BE2C (cell line): ENCODE data around the gene TNS3.

ENCODE experiments used
- DNase-seq: peaks from one replicate; pipeline ENCODE4 v3.0.0-alpha.2; 2020
- H3K27me3 ChIP-seq: fragments of 250-450 bp; sonication (Bioruptor Pico); 2 replicates; pipeline ENCODE4 v1.5.1; 2020; ENCODE audit warnings: mild to moderate bottlenecking
- H3K36me3 ChIP-seq: fragments of 250-450 bp; sonication (Bioruptor Pico); 2 replicates; pipeline ENCODE4 v1.5.1; 2020; ENCODE audit warnings: mild to moderate bottlenecking
- H3K4me1 ChIP-seq: fragments of 250-450 bp; sonication (Bioruptor Pico); 2 replicates; pipeline ENCODE4 v1.5.1; 2020
- H3K4me3 ChIP-seq: 2 replicates; pipeline ENCODE4 v1.5.1; 2011; ENCODE audit warnings: low read depth, low read length
- H3K9me3 ChIP-seq: fragments of 250-450 bp; sonication (Bioruptor Pico); 2 replicates; pipeline ENCODE4 v1.5.1; 2020
- TF ChIP-seq, protein P1 (sequence below): IDR thresholded peaks from 2 replicates; pipeline ENCODE4 v1.5.1; 2012; ENCODE audit warnings: mild to moderate bottlenecking, low read depth, low read length

Gene TNS3

DNA sequence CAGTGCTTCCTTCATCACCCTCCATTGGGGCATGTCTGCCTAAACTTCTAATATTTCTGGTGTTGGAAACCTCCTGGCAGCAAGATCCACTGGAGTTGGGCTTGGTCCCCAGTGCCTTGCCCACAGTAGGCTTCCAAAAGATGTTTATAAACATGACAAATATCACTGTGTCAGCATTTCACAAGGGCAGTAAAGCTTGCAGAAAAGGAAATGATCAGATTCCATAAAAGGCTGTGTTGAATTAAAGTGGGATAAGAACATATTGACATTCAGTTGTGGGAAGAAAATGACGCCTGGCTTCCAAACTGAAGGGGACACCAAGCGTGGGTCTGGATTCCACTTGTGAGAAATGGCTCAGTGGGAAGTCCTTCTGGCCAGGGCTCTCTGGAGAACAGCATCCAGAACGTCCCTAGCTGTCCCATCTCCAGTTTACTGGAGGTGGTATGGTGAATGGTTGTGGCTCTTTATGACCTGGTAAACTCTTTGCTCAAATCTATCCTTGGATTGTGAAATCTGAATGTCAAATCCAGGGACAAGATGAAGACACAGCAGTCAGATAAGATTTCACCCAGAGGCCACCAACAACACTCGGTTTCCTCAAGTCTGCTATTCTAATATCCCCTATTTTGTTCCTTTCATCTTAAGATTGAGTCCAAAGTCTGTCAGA, 287.2 kb downstream of the TNS3 start:
- DNase-seq = no peak
- Histone ChIP-seq H3K36me3 (no peaks in the 10 kb centered on the region), H3K9me3 (no peaks in the 10 kb centered on the region), H3K4me3 (no peak overlapping the region), H3K27me3 (no peaks in the 10 kb centered on the region), H3K4me1 (no peaks in the 10 kb centered on the region)
- TF ChIP-seq, protein P1, sequence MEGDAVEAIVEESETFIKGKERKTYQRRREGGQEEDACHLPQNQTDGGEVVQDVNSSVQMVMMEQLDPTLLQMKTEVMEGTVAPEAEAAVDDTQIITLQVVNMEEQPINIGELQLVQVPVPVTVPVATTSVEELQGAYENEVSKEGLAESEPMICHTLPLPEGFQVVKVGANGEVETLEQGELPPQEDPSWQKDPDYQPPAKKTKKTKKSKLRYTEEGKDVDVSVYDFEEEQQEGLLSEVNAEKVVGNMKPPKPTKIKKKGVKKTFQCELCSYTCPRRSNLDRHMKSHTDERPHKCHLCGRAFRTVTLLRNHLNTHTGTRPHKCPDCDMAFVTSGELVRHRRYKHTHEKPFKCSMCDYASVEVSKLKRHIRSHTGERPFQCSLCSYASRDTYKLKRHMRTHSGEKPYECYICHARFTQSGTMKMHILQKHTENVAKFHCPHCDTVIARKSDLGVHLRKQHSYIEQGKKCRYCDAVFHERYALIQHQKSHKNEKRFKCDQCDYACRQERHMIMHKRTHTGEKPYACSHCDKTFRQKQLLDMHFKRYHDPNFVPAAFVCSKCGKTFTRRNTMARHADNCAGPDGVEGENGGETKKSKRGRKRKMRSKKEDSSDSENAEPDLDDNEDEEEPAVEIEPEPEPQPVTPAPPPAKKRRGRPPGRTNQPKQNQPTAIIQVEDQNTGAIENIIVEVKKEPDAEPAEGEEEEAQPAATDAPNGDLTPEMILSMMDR = no peak

DNA sequence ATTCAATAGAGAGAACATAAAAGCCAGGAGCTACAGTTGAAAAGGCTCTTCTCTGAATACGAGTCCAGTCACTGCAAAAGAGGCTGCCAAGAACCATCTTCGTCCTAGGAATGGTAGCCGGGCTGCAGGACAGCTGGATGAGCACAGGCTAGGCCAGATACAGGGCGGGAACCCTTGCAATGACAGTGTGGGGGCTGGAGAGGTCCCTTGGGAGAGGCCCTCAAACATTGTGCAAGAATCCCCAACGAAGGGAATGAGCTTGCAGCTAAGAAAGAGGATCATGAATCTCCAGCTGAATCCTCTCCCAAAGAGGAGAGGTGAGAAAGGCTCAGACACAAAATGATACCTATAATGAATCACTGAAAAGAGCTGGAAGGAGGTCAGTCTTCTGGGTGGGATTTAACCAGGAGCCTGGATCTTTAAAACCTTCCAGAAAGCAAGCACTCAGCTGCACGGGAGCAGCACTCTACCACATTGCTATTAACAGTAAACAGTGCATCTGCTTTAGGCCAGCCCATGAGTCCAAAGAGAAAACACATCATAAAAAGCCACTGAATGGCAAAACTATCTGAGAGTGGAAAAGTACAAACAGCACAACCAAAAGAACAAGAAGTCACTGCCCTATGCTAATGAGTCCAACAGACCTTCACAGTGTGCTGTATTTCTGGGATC, 287.9 kb downstream of the TNS3 start:
- no peak for DNase-seq
- no peak overlapping the region for H3K4me3 ChIP-seq
- no peaks in the 10 kb centered on the region for H3K27me3 ChIP-seq
- no peaks in the 10 kb centered on the region for H3K9me3 ChIP-seq
- H3K36me3 ChIP-seq = no peaks in the 10 kb centered on the region
- TF ChIP-seq, protein P1 = no peak
- H3K4me1 ChIP-seq = no peaks in the 10 kb centered on the region

DNA sequence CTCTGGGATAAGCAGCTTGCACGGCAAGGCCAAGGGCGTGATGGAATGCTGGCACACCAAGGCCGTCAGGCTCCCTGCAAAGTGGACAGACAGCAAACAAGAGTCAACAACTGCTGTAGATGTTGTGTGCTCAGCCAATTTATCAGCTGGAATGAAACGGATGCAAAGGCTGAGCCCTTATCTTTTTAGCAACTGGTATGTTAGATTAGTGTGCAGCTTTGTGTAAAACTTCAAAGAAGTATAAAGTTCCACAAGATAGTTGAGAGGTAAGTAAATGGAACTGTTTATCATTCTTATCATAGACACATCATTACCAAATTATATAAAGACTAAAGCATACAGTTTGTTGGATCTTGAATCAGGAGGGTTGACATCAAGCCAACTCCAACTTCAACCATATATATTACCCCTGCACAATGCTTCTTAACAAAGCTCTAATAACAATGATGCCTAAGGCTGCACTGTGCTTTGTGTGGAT, 289.0 kb downstream of the TNS3 start:
- H3K9me3 ChIP-seq = no peaks in the 10 kb centered on the region
- no peaks in the 10 kb centered on the region for H3K36me3 ChIP-seq
- no peaks in the 10 kb centered on the region for H3K27me3 ChIP-seq
- H3K4me1 ChIP-seq = no peaks in the 10 kb centered on the region
- H3K4me3 ChIP-seq = no peak overlapping the region
- TF ChIP-seq, protein P1 = no peak
- no peak for DNase-seq

DNA sequence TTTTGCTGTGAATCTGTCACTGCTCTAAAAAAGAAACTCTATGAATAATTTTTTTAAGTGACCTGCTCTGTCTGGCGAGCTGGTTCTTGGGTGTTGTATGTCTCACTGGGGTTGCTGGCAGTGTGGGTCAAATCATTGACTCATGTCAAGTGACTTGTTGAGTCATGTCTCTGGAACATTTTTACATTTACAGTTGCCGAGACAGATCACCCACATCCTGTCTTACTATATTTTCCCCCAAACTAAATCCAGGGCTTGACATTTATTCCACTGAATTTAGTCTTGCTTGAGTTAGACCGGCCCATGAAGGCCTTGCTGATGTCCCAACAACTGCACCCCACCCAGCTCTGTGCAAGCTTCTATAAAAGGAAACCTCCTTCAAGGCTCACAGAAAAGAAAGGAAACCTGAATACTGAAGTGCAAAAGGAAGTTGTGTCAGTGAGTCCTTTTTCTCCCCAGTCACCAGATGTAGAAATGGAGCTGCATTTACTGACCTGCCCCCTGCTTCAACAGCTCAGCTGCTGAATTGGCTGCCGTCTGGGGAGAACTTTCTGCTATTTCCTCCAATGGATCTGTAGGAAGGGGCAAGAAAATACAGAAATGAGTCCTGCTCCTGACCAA, 290.3 kb downstream of the TNS3 start:
- DNase-seq = no peak
- Histone ChIP-seq H3K27me3 (no peaks in the 10 kb centered on the region), H3K36me3 (no peaks in the 10 kb centered on the region), H3K4me3 (no peak overlapping the region), H3K4me1 (no peaks in the 10 kb centered on the region), H3K9me3 (no peaks in the 10 kb centered on the region)
- TF ChIP-seq, protein P1 = no peak

DNA sequence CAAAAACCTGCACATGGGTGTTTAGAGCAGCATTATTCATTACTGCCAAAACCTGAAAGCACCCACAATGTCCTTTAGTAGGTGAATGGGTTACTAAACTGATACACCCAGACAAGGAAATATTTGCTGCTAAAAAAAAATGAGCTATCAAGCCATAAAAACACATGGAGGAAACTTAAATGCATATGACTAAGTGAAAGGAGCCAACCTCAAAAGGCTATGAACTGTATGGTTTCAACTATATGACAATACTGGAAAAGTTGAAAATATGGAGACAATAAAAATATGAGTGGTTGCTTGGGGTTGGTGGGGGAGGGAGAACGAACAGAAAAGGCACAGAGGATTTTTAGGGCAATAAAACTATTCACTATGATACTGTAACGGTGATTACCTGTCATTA, 291.0 kb downstream of the TNS3 start:
- no peak for DNase-seq
- H3K27me3 ChIP-seq = no peaks in the 10 kb centered on the region
- no peaks in the 10 kb centered on the region for H3K9me3 ChIP-seq
- no peaks in the 10 kb centered on the region for H3K36me3 ChIP-seq
- TF ChIP-seq, protein P1 = no peak
- H3K4me3 ChIP-seq = no peak overlapping the region
- peaks cover 4% of the 10 kb centered on the region for H3K4me1 ChIP-seq

DNA sequence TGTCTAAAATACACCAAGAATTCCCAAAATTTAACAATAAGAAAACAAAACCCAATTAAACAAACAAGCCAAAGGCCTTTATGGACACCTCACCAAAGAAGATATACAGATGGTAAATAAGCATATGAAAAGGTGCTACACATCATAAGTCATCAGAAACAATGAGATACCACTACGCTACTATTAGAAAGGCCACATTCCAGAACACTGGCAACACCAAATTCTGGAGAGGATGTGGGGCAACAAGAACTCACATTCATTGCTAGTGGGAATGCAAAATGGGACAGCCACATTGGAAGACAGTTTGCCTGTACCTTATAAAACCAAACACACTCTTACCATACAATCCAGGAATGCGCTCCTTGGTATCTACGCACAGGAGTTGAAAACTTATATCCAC, 291.4 kb downstream of the TNS3 start:
- peaks cover 7% of the 10 kb centered on the region for H3K4me1 ChIP-seq
- H3K36me3 ChIP-seq = no peaks in the 10 kb centered on the region

More for the DNA sequence above, 291.4 kb downstream of the TNS3 start:
- TF ChIP-seq, protein P1 = no peak
- DNase-seq = no peak
- Histone ChIP-seq H3K4me3 (no peak overlapping the region), H3K9me3 (no peaks in the 10 kb centered on the region), H3K27me3 (no peaks in the 10 kb centered on the region)
